ENCODE results near the gene ME2.

GRCh38 chr18:50844960-50845359, 34.0 kb upstream of the ME2 start:
- TF ChIP-seq CTCF (IDR thresholded peaks at IDR 0.05) (no peak), EP300 (IDR thresholded peaks at IDR 0.05) (no peak), POLR2AphosphoS5 (IDR thresholded peaks at IDR 0.05) (no peak)
